Peyer's patch (tissue), 4 donors: Measurements from ENCODE around the gene HOTAIR.

Experiments
- POLR2A ChIP-seq, 2 donors: fragments of 450-650 bp; IDR thresholded peaks; one replicate each; pipeline ENCODE4 v1.5.1; 2017; ENCODE audit warnings: antibody characterized with exemption in 2 of 2, mild to moderate bottlenecking in 2 of 2, moderate library complexity in 2 of 2
- TF ChIP-seq, protein P1 (sequence below), 6 experiments: fragments of 450-650 bp in 4 of 6; fragments of 200-600 bp in 2 of 6; sonication (generic) in 1 of 6; IDR thresholded peaks; one replicate each; pipeline ENCODE4 v1.5.1; 2017 to 2019; ENCODE audit warnings: antibody characterized with exemption in 6 of 6, mild to moderate bottlenecking in 3 of 6, moderate library complexity in 1 of 6

DNA sequence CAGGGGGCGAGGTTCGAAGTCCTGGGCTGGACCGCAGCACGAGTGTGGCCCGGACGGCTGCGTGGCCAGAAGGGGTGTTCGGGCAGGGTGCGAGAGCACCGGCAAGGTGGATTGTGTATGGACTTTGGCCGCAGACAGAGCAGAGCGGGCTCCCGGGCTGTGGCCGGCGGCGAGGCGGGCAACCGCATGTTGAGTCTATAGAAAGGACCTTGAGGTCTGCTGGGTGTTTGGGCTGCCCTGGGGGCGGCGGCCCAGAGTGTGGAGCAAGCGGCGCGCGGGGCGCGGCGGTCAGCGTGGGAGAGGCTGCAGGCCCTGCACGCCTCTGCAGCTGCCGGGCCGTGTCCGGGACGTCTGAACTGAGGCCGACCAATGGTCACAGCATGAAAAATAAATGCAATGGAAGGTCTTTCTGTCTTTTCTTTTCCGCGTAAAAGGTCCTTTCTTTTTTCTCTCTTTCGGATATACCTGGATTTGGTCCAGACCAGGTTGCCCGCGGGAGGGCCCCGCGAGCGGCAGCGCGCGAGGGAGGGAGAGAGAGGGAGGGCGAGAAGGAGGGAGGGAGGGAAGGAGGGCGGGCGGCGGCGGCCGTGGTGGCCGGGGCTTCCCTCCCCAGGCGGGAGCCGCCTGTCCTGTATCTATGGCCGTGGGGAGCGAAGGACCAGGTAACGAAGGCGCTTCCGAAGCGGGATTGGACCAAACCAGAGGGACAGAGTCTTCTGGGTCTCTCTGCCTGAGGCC is 19.7 kb upstream of the HOTAIR start:
- no peak for TF ChIP-seq POLR2A (IDR thresholded peaks at IDR 0.05)
- TF ChIP-seq, protein P1, sequence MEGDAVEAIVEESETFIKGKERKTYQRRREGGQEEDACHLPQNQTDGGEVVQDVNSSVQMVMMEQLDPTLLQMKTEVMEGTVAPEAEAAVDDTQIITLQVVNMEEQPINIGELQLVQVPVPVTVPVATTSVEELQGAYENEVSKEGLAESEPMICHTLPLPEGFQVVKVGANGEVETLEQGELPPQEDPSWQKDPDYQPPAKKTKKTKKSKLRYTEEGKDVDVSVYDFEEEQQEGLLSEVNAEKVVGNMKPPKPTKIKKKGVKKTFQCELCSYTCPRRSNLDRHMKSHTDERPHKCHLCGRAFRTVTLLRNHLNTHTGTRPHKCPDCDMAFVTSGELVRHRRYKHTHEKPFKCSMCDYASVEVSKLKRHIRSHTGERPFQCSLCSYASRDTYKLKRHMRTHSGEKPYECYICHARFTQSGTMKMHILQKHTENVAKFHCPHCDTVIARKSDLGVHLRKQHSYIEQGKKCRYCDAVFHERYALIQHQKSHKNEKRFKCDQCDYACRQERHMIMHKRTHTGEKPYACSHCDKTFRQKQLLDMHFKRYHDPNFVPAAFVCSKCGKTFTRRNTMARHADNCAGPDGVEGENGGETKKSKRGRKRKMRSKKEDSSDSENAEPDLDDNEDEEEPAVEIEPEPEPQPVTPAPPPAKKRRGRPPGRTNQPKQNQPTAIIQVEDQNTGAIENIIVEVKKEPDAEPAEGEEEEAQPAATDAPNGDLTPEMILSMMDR (IDR thresholded peaks at IDR 0.05), result no peak
